Raji (cell line): Measurements from ENCODE around the gene ADORA1.

Experiments used
- POLR2A ChIP-seq: IDR thresholded peaks from 2 replicates; pipeline ENCODE4 v1.6.1; 2011; ENCODE audit warnings: low read depth, low read length, control low read depth; ENCODE audit not compliant: insufficient read depth

The ADORA1 gene

GRCh38 chr1:203128716-203129500 lies 1.4 kb downstream of the ADORA1 start:
- TF ChIP-seq POLR2A, result no peak

GRCh38 chr1:203129501-203130231 lies 2.1 kb downstream of the ADORA1 start:
- no peak for TF ChIP-seq POLR2A

- no peak for TF ChIP-seq POLR2A
Observed at GRCh38 chr1:203130358-203130985, 2.9 kb downstream of the ADORA1 start.

GRCh38 chr1:203131548-203132200 lies 4.1 kb downstream of the ADORA1 start:
- TF ChIP-seq POLR2A, result no peak

GRCh38 chr1:203133970-203134725 lies 6.6 kb downstream of the ADORA1 start:
- TF ChIP-seq POLR2A, result no peak

- TF ChIP-seq POLR2A, result no peak
Observed at GRCh38 chr1:203135636-203136305, 8.2 kb downstream of the ADORA1 start.

- no peak for TF ChIP-seq POLR2A
Observed at GRCh38 chr1:203136409-203137042, 9.0 kb downstream of the ADORA1 start.

- TF ChIP-seq POLR2A, result no peak
Observed at GRCh38 chr1:203137324-203137723, 9.8 kb downstream of the ADORA1 start.

GRCh38 chr1:203138066-203138465 lies 10.5 kb downstream of the ADORA1 start:
- no peak for TF ChIP-seq POLR2A

GRCh38 chr1:203139976-203140475 lies 12.5 kb downstream of the ADORA1 start:
- TF ChIP-seq POLR2A, result no peak

- TF ChIP-seq POLR2A, result no peak
Observed at GRCh38 chr1:203140743-203141520, 13.4 kb downstream of the ADORA1 start.

GRCh38 chr1:203142124-203142523 lies 14.6 kb downstream of the ADORA1 start:
- no peak for TF ChIP-seq POLR2A
